Hepatocyte (in vitro differentiated cells): Measurements from ENCODE around the gene TMC2.

Experiments used
- CTCF ChIP-seq: fragments of 200-600 bp; sonication (generic); IDR thresholded peaks from 2 replicates; pipeline ENCODE4 v1.5.1; 2016; ENCODE audit warnings: antibody characterized with exemption, mild to moderate bottlenecking; ENCODE audit not compliant: poor library complexity
- EZH2 ChIP-seq: fragments of 200-600 bp; sonication (generic); IDR thresholded peaks from 2 replicates; pipeline ENCODE4 v1.6.1; 2016; ENCODE audit warnings: antibody characterized with exemption, mild to moderate bottlenecking, borderline replicate concordance

GRCh38 chr20:2602046-2602735 is 65.8 kb downstream of the TMC2 start:
- TF ChIP-seq CTCF (no peak), EZH2 (no peak)
